ENCODE measurements around the gene TSSK3. TPM values are rescaled to one million over a fixed set of nuclear protein-coding genes. Genes with fewer than 3 reads are reported as not detected.

TSSK3 gene
- total and polyA plus RNA-seq, 4 donors, result 0.14 to 0.50 TPM; not detected in 2

DNA sequence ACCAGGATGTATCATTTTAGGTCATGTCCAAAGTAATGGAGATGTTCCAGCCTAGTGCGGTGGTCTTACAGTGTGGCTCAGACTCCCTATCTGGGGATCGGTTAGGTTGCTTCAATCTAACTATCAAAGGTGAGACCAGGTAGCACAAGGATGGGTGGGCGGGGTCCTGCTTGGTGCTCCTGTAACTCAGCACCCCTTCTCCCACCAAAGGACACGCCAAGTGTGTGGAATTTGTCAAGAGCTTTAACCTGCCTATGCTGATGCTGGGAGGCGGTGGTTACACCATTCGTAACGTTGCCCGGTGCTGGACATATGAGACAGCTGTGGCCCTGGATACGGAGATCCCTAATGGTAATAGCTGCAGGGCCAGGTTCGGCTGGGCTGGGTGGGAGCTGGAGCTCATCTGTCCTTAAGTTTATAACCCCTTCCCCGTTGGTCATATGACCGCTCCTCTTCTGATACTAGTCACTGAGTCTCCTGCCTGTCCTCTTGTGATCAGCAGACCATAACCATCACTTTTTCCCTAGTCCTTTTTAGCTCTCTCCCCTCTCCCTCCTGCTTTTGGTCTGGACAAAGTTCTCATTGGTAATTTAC is 31.7 kb upstream of the TSSK3 start:
- TF ChIP-seq, protein P1, sequence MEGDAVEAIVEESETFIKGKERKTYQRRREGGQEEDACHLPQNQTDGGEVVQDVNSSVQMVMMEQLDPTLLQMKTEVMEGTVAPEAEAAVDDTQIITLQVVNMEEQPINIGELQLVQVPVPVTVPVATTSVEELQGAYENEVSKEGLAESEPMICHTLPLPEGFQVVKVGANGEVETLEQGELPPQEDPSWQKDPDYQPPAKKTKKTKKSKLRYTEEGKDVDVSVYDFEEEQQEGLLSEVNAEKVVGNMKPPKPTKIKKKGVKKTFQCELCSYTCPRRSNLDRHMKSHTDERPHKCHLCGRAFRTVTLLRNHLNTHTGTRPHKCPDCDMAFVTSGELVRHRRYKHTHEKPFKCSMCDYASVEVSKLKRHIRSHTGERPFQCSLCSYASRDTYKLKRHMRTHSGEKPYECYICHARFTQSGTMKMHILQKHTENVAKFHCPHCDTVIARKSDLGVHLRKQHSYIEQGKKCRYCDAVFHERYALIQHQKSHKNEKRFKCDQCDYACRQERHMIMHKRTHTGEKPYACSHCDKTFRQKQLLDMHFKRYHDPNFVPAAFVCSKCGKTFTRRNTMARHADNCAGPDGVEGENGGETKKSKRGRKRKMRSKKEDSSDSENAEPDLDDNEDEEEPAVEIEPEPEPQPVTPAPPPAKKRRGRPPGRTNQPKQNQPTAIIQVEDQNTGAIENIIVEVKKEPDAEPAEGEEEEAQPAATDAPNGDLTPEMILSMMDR (IDR thresholded peaks at IDR 0.05; ENCODE audit: low read depth, low read length, missing input control), result no peak
- TF ChIP-seq, protein P2, sequence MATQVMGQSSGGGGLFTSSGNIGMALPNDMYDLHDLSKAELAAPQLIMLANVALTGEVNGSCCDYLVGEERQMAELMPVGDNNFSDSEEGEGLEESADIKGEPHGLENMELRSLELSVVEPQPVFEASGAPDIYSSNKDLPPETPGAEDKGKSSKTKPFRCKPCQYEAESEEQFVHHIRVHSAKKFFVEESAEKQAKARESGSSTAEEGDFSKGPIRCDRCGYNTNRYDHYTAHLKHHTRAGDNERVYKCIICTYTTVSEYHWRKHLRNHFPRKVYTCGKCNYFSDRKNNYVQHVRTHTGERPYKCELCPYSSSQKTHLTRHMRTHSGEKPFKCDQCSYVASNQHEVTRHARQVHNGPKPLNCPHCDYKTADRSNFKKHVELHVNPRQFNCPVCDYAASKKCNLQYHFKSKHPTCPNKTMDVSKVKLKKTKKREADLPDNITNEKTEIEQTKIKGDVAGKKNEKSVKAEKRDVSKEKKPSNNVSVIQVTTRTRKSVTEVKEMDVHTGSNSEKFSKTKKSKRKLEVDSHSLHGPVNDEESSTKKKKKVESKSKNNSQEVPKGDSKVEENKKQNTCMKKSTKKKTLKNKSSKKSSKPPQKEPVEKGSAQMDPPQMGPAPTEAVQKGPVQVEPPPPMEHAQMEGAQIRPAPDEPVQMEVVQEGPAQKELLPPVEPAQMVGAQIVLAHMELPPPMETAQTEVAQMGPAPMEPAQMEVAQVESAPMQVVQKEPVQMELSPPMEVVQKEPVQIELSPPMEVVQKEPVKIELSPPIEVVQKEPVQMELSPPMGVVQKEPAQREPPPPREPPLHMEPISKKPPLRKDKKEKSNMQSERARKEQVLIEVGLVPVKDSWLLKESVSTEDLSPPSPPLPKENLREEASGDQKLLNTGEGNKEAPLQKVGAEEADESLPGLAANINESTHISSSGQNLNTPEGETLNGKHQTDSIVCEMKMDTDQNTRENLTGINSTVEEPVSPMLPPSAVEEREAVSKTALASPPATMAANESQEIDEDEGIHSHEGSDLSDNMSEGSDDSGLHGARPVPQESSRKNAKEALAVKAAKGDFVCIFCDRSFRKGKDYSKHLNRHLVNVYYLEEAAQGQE (IDR thresholded peaks at IDR 0.05), result no peak
- TF ChIP-seq TAF1 (conservative IDR thresholded peaks at IDR 0.05), result no peak
- TF ChIP-seq, protein P3, sequence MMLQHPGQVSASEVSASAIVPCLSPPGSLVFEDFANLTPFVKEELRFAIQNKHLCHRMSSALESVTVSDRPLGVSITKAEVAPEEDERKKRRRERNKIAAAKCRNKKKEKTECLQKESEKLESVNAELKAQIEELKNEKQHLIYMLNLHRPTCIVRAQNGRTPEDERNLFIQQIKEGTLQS (IDR thresholded peaks at IDR 0.05), result no peak
- Histone ChIP-seq H3K4me1 (ENCODE audit: control insufficient read depth in 4 of 4, insufficient read depth in 4 of 4, low read length in 3 of 4) (peaks cover 0 to 12% (median 5%) of the 10 kb centered on the region in 4 donors), H3K4me3 (ENCODE audit: low read depth in 1 of 3, low read length in 3 of 3) (no peak overlapping the region), H3K36me3 (ENCODE audit: control insufficient read depth in 4 of 4, insufficient read depth in 3 of 4, low read depth in 1 of 4, low read length in 3 of 4) (peaks cover 4 to 63% (median 42%) of the 10 kb centered on the region in 4 donors), H3K9me3 (ENCODE audit: control insufficient read depth in 4 of 4, low read length in 3 of 4) (no peaks in the 10 kb centered on the region), H3K27ac (ENCODE audit: low read depth in 1 of 2, low read length in 2 of 2) (no peak overlapping the region), H3K27me3 (ENCODE audit: control insufficient read depth in 4 of 4, insufficient read depth in 4 of 4, low read length in 3 of 4) (no peaks in the 10 kb centered on the region), H3K9ac (ENCODE audit: low read depth in 1 of 2, low read length in 2 of 2) (no peak overlapping the region)
- WGBS, result 93% methylated on average over 12 of the region's 12 CpGs
- no peak for DNase-seq (ENCODE audit: low spot score)

DNA sequence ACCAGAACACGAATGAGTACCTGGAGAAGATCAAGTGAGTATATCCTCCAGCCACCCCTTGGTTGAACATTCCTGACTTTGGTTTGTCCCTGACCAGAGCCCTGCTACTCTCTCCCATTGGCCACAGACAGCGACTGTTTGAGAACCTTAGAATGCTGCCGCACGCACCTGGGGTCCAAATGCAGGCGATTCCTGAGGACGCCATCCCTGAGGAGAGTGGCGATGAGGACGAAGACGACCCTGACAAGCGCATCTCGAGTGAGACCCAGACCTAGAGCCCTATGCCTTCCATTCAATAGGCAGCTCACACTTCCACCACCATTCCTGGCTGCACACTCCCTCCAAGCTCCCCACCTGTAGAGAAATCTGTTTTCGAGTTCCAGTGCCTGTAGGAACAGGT is 30.8 kb upstream of the TSSK3 start:
- DNase-seq (ENCODE audit: low spot score), result no peak
- H3K27me3 ChIP-seq (ENCODE audit: control insufficient read depth in 4 of 4, insufficient read depth in 4 of 4, low read length in 3 of 4), result no peaks in the 10 kb centered on the region
- no peaks in the 10 kb centered on the region for H3K9me3 ChIP-seq (ENCODE audit: control insufficient read depth in 4 of 4, low read length in 3 of 4)
- H3K4me3 ChIP-seq (ENCODE audit: low read depth in 1 of 3, low read length in 3 of 3), result no peak overlapping the region
- H3K4me1 ChIP-seq (ENCODE audit: control insufficient read depth in 4 of 4, insufficient read depth in 4 of 4, low read length in 3 of 4), result peaks cover 2 to 14% (median 7%) of the 10 kb centered on the region in 4 donors
- TF ChIP-seq SP1 (IDR thresholded peaks at IDR 0.05) (no peak), FOXA1 (IDR thresholded peaks at IDR 0.05) (no peak)
- WGBS, result 92% methylated on average over 12 of the region's 12 CpGs
- peaks cover 4 to 63% (median 42%) of the 10 kb centered on the region in 4 donors for H3K36me3 ChIP-seq (ENCODE audit: control insufficient read depth in 4 of 4, insufficient read depth in 3 of 4, low read depth in 1 of 4, low read length in 3 of 4)
- no peak overlapping the region for H3K27ac ChIP-seq (ENCODE audit: low read depth in 1 of 2, low read length in 2 of 2)
- H3K9ac ChIP-seq (ENCODE audit: low read depth in 1 of 2, low read length in 2 of 2), result no peak overlapping the region

DNA sequence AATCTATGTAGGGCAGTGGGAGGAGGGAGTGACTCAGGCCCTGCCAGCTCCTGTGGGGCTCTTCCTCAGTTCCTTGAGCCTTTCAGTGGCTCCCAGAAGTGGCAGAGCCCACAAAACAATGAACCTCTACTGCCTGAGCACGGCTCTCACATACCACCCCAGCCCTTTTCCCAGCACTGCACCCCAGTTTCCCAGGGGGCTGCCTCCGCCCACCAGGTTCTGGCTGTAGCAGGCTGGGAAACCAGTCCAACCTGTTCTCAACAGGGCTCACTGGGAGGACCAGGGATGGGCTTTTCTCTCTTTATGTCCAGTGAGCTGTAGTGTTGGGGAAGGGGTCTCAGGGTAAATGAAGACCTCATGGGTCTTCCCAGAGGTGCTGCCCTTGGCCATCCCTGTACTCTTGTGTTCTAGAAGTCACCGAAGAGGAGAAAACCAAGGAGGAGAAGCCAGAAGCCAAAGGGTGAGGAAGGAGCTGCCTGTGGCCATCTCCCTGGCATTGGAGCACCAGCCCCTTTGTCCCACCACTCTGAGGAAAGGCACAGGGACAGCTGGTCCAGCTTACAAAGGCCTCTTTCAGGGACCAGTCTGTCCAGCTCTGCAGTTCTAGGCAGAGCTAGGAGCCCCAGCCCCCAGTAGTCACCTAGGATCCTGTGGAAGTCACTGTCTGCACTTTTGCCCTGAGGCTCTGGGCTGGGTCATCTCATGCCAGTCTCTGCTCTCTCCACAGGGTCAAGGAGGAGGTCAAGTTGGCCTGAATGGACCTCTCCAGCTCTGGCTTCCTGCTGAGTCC is 29.9 kb upstream of the TSSK3 start:
- no peak for DNase-seq (ENCODE audit: low spot score)
- TF ChIP-seq GABPA (IDR thresholded peaks at IDR 0.05 in 1 of 2, conservative IDR thresholded peaks at IDR 0.05 in 1 of 2) (no peak), HNF4G (IDR thresholded peaks at IDR 0.05) (no peak), TAF1 (conservative IDR thresholded peaks at IDR 0.05) (no peak), YY1 (IDR thresholded peaks at IDR 0.05) (no peak), FOXA2 (IDR thresholded peaks at IDR 0.05) (no peak), FOXA1 (IDR thresholded peaks at IDR 0.05) (no peak), JUND (IDR thresholded peaks at IDR 0.05) (no peak), NR2F2 (IDR thresholded peaks at IDR 0.05) (no peak), SP1 (IDR thresholded peaks at IDR 0.05) (no peak), RXRA (IDR thresholded peaks at IDR 0.05) (no peak)
- TF ChIP-seq, protein P2 (IDR thresholded peaks at IDR 0.05), result no peak
- TF ChIP-seq, protein P3 (IDR thresholded peaks at IDR 0.05), result no peak
- TF ChIP-seq, protein P4, sequence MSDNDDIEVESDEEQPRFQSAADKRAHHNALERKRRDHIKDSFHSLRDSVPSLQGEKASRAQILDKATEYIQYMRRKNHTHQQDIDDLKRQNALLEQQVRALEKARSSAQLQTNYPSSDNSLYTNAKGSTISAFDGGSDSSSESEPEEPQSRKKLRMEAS (IDR thresholded peaks at IDR 0.05), result no peak

More for the DNA sequence above, 29.9 kb upstream of the TSSK3 start:
- Histone ChIP-seq H3K4me3 (ENCODE audit: low read depth in 1 of 3, low read length in 3 of 3) (no peak overlapping the region), H3K9me3 (ENCODE audit: control insufficient read depth in 4 of 4, low read length in 3 of 4) (no peaks in the 10 kb centered on the region), H3K27me3 (ENCODE audit: control insufficient read depth in 4 of 4, insufficient read depth in 4 of 4, low read length in 3 of 4) (no peaks in the 10 kb centered on the region), H3K36me3 (ENCODE audit: control insufficient read depth in 4 of 4, insufficient read depth in 3 of 4, low read depth in 1 of 4, low read length in 3 of 4) (peaks cover 1 to 55% (median 34%) of the 10 kb centered on the region in 4 donors), H3K27ac (ENCODE audit: low read depth in 1 of 2, low read length in 2 of 2) (no peak overlapping the region), H3K9ac (ENCODE audit: low read depth in 1 of 2, low read length in 2 of 2) (no peak overlapping the region), H3K4me1 (ENCODE audit: control insufficient read depth in 4 of 4, insufficient read depth in 4 of 4, low read length in 3 of 4) (peaks cover 2 to 19% (median 8%) of the 10 kb centered on the region in 4 donors)
- 86% methylated on average over 3 of the region's 3 CpGs for WGBS
